Skin epidermis (tissue), 12 donors: ENCODE results near the gene ILDR2.

Experiments used
- H3K27ac ChIP-seq, 21 experiments: fragments of 200-600 bp; sonication (generic) in 11 of 21; one replicate each; pipeline ENCODE4 v1.5.0; 2020; ENCODE audit warnings: mild to moderate bottlenecking in 3 of 21, inconsistent platforms in 2 of 21, moderate library complexity in 2 of 21
- H3K4me3 ChIP-seq, 7 experiments: fragments of 200-600 bp; sonication (generic) in 2 of 7; one replicate each; pipeline ENCODE4 v1.5.0; 2020; ENCODE audit warnings: inconsistent platforms in 2 of 7, mild to moderate bottlenecking in 2 of 7, moderate library complexity in 1 of 7

Gene ILDR2

DNA sequence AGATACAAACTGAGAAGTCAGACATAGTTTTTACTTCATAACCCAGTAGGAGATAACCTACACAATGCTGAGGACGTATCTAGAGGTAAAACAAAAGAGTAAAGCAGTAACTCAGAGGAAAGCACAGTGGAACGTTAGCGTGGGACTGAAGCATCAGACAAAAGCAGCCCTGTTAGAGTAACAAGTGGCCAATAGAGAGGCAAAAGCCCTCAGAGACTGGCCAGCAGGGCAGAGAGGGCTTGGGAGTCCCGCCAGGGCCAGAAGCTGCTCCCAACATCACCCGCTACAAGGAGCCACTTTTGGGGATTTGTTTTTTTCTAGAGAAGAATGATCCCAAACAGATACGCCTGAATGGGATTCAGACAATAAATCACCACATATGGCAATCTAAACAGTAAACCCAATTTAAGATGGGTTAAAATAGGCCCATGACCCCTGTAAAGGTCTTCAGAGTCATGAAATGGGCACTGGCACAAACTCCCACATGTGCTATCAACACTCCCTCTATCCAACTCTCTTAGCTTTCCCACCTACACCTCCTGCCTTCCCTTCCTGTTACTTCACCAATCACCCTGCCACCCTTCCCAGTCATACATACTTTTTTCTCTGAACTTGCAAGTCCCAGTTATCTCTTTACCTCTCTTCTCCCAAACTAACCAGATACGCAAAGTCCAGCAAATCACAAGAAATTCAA, 116.5 kb downstream of the ILDR2 start:
- Histone ChIP-seq H3K27ac (no peak overlapping the region), H3K4me3 (no peak overlapping the region)
